Endothelial cell of umbilical vein (primary cell): ENCODE measurements around the gene ANKEF1. TPM values are rescaled to one million over a fixed set of nuclear protein-coding genes. Genes with fewer than 3 reads are reported as not detected.

Experiments used
- BruUV-seq: library from RNA; stranded (reverse); fragments of 400-500 nt; replicated peaks from 2 replicates; lab custom pipeline; 2021; lab: Mats Ljungman, UMichigan
- CTCF ChIA-PET: fragments of 300-600, 350-600 bp; sonication (Branson Sonifier 250); formaldehyde crosslinking; loops from one replicate; lab custom pipeline; 2021; ENCODE audit warnings: antibody characterized with exemption, inconsistent platforms; lab: Charles Lee
- POLR2A ChIA-PET: fragments of 300-600, 350-600 bp; sonication (Branson Sonifier 250); formaldehyde crosslinking; loops from one replicate; lab custom pipeline; 2021; ENCODE audit warnings: antibody characterized with exemption, inconsistent platforms; lab: Charles Lee
- DNase-seq: peaks from one replicate; pipeline ENCODE4 v3.0.0-alpha.2; 2011; ENCODE audit warnings: low read depth, low spot score
- FAIRE-seq: peaks from 2 replicates; lab custom pipeline; 2011; peaks lifted over from hg19 to GRCh38; lab: Jason Lieb, UNC
- H2AFZ ChIP-seq: 2 replicates; pipeline ENCODE4 v1.6.0; 2012; ENCODE audit warnings: low read depth, low read length, control low read depth, inconsistent platforms
- H3K27ac ChIP-seq: 2 replicates; pipeline ENCODE4 v1.5.1; 2011; ENCODE audit warnings: low read depth, mild to moderate bottlenecking, control low read depth, low read length, moderate library complexity; ENCODE audit not compliant: insufficient read depth
- H3K27me3 ChIP-seq, 2 experiments: 2 replicates each; pipeline versions ENCODE4 v1.6.0 to v1.6.1; 2011; ENCODE audit warnings: low read length in 2 of 2, mixed read lengths in 1 of 2; ENCODE audit not compliant: control insufficient read depth in 2 of 2, insufficient read depth in 2 of 2
- H3K36me3 ChIP-seq, 2 experiments: 2 replicates in 1 of 2; 3 replicates in 1 of 2; pipeline ENCODE4 v1.5.1; 2011; ENCODE audit warnings: low read length in 2 of 2, mild to moderate bottlenecking in 1 of 2, moderate library complexity in 1 of 2; ENCODE audit not compliant: control insufficient read depth in 2 of 2, insufficient read depth in 2 of 2; ENCODE audit errors: extremely low read depth in 1 of 2
- H3K4me1 ChIP-seq: 3 replicates; pipeline ENCODE4 v1.5.1; 2011; ENCODE audit warnings: mild to moderate bottlenecking, low read length; ENCODE audit not compliant: control insufficient read depth, insufficient read depth; ENCODE audit errors: extremely low read depth
- H3K4me2 ChIP-seq: 2 replicates; pipeline ENCODE4 v1.6.1; 2011; ENCODE audit warnings: low read length, control low read depth, mixed read lengths; ENCODE audit not compliant: insufficient read depth
- H3K4me3 ChIP-seq, 3 experiments: fragments of 200-600 bp in 1 of 3; sonication (generic), shearing (Covaris generic) in 1 of 3; replicated peaks in 1 of 3; 2 replicates each; pipeline ENCODE4 v1.5.1; 2011 to 2016; ENCODE audit warnings: control low read depth in 3 of 3, low read length in 3 of 3, mild to moderate bottlenecking in 2 of 3, inconsistent platforms in 1 of 3, low read depth in 1 of 3, moderate library complexity in 1 of 3; ENCODE audit not compliant: insufficient read depth in 1 of 3
- H3K79me2 ChIP-seq: 2 replicates; pipeline ENCODE4 v1.6.0; 2012; ENCODE audit warnings: low read length, inconsistent platforms; ENCODE audit not compliant: control insufficient read depth, insufficient read depth
- H3K9ac ChIP-seq: replicated peaks from 2 replicates; pipeline ENCODE3; 2011; ENCODE audit warnings: low read length, control low read depth; ENCODE audit not compliant: insufficient read depth; ENCODE audit errors: extremely low read depth
- H3K9me1 ChIP-seq: replicated peaks from 3 replicates; pipeline ENCODE4 v1.6.0; 2011; ENCODE audit warnings: mild to moderate bottlenecking, low read length; ENCODE audit not compliant: control insufficient read depth, insufficient read depth; ENCODE audit errors: extremely low read depth
- H3K9me3 ChIP-seq: replicated peaks from 2 replicates; pipeline ENCODE4 v1.5.1; 2012; ENCODE audit warnings: low read length, inconsistent platforms; ENCODE audit not compliant: control insufficient read depth, insufficient read depth
- H4K20me1 ChIP-seq: replicated peaks from 2 replicates; pipeline ENCODE3; 2011; ENCODE audit warnings: mild to moderate bottlenecking, low read length; ENCODE audit not compliant: control insufficient read depth, insufficient read depth; ENCODE audit errors: extremely low read depth
- CTCF ChIP-seq, 2 donors: IDR thresholded peaks; 1 replicate in 1 of 2; 2 replicates in 1 of 2; pipeline ENCODE4 v1.5.1; 2011; ENCODE audit warnings: low read length in 2 of 2, mild to moderate bottlenecking in 2 of 2, moderate library complexity in 2 of 2, control low read depth in 1 of 2, inconsistent platforms in 1 of 2, low read depth in 1 of 2; ENCODE audit not compliant: insufficient read depth in 1 of 2; ENCODE audit errors: extremely low read depth in 1 of 2
- EZH2 ChIP-seq: IDR thresholded peaks from 2 replicates; pipeline ENCODE4 v1.6.1; 2012; ENCODE audit warnings: borderline replicate concordance, low read depth, mild to moderate bottlenecking, moderate library complexity, low read length, inconsistent platforms; ENCODE audit not compliant: severe bottlenecking
- FOS ChIP-seq: IDR thresholded peaks from 2 replicates; pipeline ENCODE4 v1.6.1; 2011; ENCODE audit warnings: mild to moderate bottlenecking, low read length, moderate library complexity, borderline replicate concordance; ENCODE audit not compliant: insufficient read depth
- GATA2 ChIP-seq: IDR thresholded peaks from 2 replicates; pipeline ENCODE4 v1.7.0; 2011; ENCODE audit warnings: low read depth, mild to moderate bottlenecking, moderate library complexity, mixed read lengths, low read length; ENCODE audit not compliant: insufficient read length, insufficient read depth
- JUN ChIP-seq: IDR thresholded peaks from 2 replicates; pipeline ENCODE4 v1.6.1; 2011; ENCODE audit warnings: borderline replicate concordance, low read depth; ENCODE audit not compliant: insufficient read length, insufficient read depth
- MAX ChIP-seq: IDR thresholded peaks from 2 replicates; pipeline ENCODE4 v1.6.1; 2011; ENCODE audit not compliant: insufficient read depth, insufficient read length
- MYC ChIP-seq: IDR thresholded peaks from one replicate; pipeline ENCODE4 v1.6.1; 2011; ENCODE audit warnings: mild to moderate bottlenecking, low read depth, low read length
- POLR2A ChIP-seq: IDR thresholded peaks from 2 replicates; pipeline ENCODE4 v1.6.1; 2012; ENCODE audit warnings: low read depth, mild to moderate bottlenecking, control low read depth, low read length
- POLR2AphosphoS5 ChIP-seq: IDR thresholded peaks from 2 replicates; pipeline ENCODE4 v1.6.1; 2012; ENCODE audit warnings: low read depth, mild to moderate bottlenecking, control low read depth, low read length, moderate library complexity; ENCODE audit not compliant: insufficient read depth
- dilution Hi-C: fragments of 300-500 bp; cut with MboI; formaldehyde crosslinking; loops from one replicate; pipeline ENCODE4 v1.15.0; 2019; ENCODE audit warnings: low sequenced_read_pairs; ENCODE audit not compliant: extremely low pct_ligation_motif_present
- intact Hi-C: fragments of 100-400 bp; cut with micrococcal nuclease; formaldehyde crosslinking; loops from one replicate; pipeline ENCODE4 v1.10.0; 2022
- polyA plus RNA-seq, 4 experiments: library from polyadenylated mRNA; depleted of rRNA in 3 of 4; stranded (reverse) in 3 of 4; unstranded in 1 of 4; fragments of >200 nt; gene quantifications; 2 replicates each; pipeline versions ENCODE4 v1.2.1 to v1.2.3, GENCODE V29; 2011 to 2012; ENCODE audit warnings: missing spikeins in 1 of 4
- total RNA-seq: library from RNA; stranded (reverse); gene quantifications from 2 replicates; pipeline ENCODE4 v1.2.3, GENCODE V29; 2021

The ANKEF1 gene
- total and polyA plus RNA-seq, 2 donors (not counting 3 experiments of a cell fraction or from before 2014, with no cell fraction given), result 0.58 to 2.4 TPM

DNA sequence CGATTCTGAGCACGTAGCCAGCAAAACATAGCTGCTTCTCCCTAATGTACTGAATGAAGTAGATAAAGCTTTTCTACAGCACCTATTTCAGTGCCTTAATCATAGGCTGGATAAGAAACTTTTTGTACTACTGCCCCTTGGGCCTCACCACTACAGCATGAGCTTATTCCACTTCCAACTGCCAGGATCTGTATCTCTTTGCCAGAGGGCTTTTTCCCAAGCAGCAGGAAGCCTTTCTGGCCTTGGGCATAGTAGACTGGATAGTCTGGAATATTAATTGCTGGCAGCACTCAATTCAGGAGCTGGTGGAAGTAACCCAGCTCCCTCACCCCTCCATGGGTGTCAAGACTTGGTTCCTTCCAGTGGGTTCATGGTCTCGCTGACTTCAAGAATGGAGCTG lies 43.6 kb downstream of the ANKEF1 start:
- Histone ChIP-seq H3K27ac (no peak overlapping the region), H3K9me3 (no peaks in the 10 kb centered on the region), H3K9me1 (no peaks in the 10 kb centered on the region), H3K4me3 (no peak overlapping the region), H3K36me3 (no peaks in the 10 kb centered on the region), H3K4me2 (no peak overlapping the region), H3K4me1 (peaks cover 43% of the 10 kb centered on the region), H3K9ac (no peak overlapping the region), H4K20me1 (no peaks in the 10 kb centered on the region), H2AFZ (no peak overlapping the region), H3K79me2 (no peaks in the 10 kb centered on the region), H3K27me3 (no peaks in the 10 kb centered on the region)
- POLR2A ChIA-PET, result interaction anchor here (0.6 kb wide), 1 partner anchor 17 kb away, joined by 3 read pairs; no protein-coding TSS in a partner anchor
- FAIRE-seq, result no peak
- CTCF ChIA-PET, result interaction anchor here (1.4 to 4.8 kb wide), 3 partner anchors 13 to 461 kb away, joined by 5 to 72 read pairs (median 40); no protein-coding TSS in a partner anchor
- no peak for DNase-seq
- BruUV-seq, result no TSS peak
- no peak for TF ChIP-seq MYC
- TF ChIP-seq CTCF (IDR thresholded peaks at IDR 0.05; ENCODE audit: extremely low read depth in 1 of 2, insufficient read depth in 1 of 2, low read depth in 1 of 2, low read length in 2 of 2), result no peak
- no peak for TF ChIP-seq FOS
- TF ChIP-seq EZH2, result no peak
- TF ChIP-seq POLR2AphosphoS5, result no peak
- no peak for TF ChIP-seq JUN
- no peak for TF ChIP-seq POLR2A
- no peak for TF ChIP-seq GATA2
- no peak for TF ChIP-seq MAX
- dilution Hi-C loops (no loop called here), intact Hi-C loops (loop anchor here (5.0 kb wide), 5 partner anchors 299 to 1974 kb away; partner anchors contain the start of genes JAG1 and MKKS)
